Vagina (tissue), 2 donors: Measurements from ENCODE around the gene TEKT2.

Experiments used
- CTCF ChIP-seq, 3 experiments: fragments of 450-650 bp in 2 of 3; fragments of 200-600 bp in 1 of 3; sonication (generic) in 1 of 3; IDR thresholded peaks; one replicate each; pipeline ENCODE4 v1.5.1; 2017 to 2019; ENCODE audit warnings: antibody characterized with exemption in 3 of 3, mild to moderate bottlenecking in 2 of 3, moderate library complexity in 2 of 3
- POLR2A ChIP-seq, 2 donors: fragments of 450-650 bp; IDR thresholded peaks; one replicate each; pipeline ENCODE4 v1.6.1; 2017; ENCODE audit warnings: antibody characterized with exemption in 2 of 2, mild to moderate bottlenecking in 2 of 2, moderate library complexity in 2 of 2
- POLR2AphosphoS5 ChIP-seq, 2 donors: sonication (generic); formaldehyde crosslinking; IDR thresholded peaks; one replicate each; pipeline ENCODE4 v1.9.0; 2017; ENCODE audit warnings: antibody characterized with exemption in 2 of 2, mild to moderate bottlenecking in 2 of 2, low read depth in 1 of 2; ENCODE audit not compliant: insufficient read depth in 1 of 2

- TF ChIP-seq CTCF (IDR thresholded peaks at IDR 0.05), result no peak
- TF ChIP-seq POLR2AphosphoS5 (IDR thresholded peaks at IDR 0.05; ENCODE audit: insufficient read depth in 1 of 2, low read depth in 1 of 2), result no peak
- no peak for TF ChIP-seq POLR2A (IDR thresholded peaks at IDR 0.05)
Measured at GRCh38 chr1:36132029-36132428, 48.1 kb downstream of the TEKT2 start.
